BE2C (cell line): ENCODE data around the gene NPC2.
A peak's percentile ranks its signal among the peaks of the same experiment; 100 is the strongest.

Source experiments
- DNase-seq: peaks from one replicate; pipeline ENCODE4 v3.0.0-alpha.2; 2020
- H3K27me3 ChIP-seq: fragments of 250-450 bp; sonication (Bioruptor Pico); 2 replicates; pipeline ENCODE4 v1.5.1; 2020; ENCODE audit warnings: mild to moderate bottlenecking
- H3K36me3 ChIP-seq: fragments of 250-450 bp; sonication (Bioruptor Pico); 2 replicates; pipeline ENCODE4 v1.5.1; 2020; ENCODE audit warnings: mild to moderate bottlenecking
- H3K4me1 ChIP-seq: fragments of 250-450 bp; sonication (Bioruptor Pico); 2 replicates; pipeline ENCODE4 v1.5.1; 2020
- H3K4me3 ChIP-seq: 2 replicates; pipeline ENCODE4 v1.5.1; 2011; ENCODE audit warnings: low read depth, low read length
- H3K9me3 ChIP-seq: fragments of 250-450 bp; sonication (Bioruptor Pico); 2 replicates; pipeline ENCODE4 v1.5.1; 2020
- TF ChIP-seq, protein P1 (sequence below): IDR thresholded peaks from 2 replicates; pipeline ENCODE4 v1.5.1; 2012; ENCODE audit warnings: mild to moderate bottlenecking, low read depth, low read length

NPC2 gene

GRCh38 chr14:74502236-74503019 lies 9.3 kb upstream of the NPC2 start:
- no peaks in the 10 kb centered on the region for H3K9me3 ChIP-seq
- TF ChIP-seq, protein P1, sequence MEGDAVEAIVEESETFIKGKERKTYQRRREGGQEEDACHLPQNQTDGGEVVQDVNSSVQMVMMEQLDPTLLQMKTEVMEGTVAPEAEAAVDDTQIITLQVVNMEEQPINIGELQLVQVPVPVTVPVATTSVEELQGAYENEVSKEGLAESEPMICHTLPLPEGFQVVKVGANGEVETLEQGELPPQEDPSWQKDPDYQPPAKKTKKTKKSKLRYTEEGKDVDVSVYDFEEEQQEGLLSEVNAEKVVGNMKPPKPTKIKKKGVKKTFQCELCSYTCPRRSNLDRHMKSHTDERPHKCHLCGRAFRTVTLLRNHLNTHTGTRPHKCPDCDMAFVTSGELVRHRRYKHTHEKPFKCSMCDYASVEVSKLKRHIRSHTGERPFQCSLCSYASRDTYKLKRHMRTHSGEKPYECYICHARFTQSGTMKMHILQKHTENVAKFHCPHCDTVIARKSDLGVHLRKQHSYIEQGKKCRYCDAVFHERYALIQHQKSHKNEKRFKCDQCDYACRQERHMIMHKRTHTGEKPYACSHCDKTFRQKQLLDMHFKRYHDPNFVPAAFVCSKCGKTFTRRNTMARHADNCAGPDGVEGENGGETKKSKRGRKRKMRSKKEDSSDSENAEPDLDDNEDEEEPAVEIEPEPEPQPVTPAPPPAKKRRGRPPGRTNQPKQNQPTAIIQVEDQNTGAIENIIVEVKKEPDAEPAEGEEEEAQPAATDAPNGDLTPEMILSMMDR, result peak; percentile 74
- no peaks in the 10 kb centered on the region for H3K27me3 ChIP-seq
- no peaks in the 10 kb centered on the region for H3K36me3 ChIP-seq
- no peak overlapping the region for H3K4me3 ChIP-seq
- peak; percentile 40 for DNase-seq
- no peaks in the 10 kb centered on the region for H3K4me1 ChIP-seq

GRCh38 chr14:74501691-74502090 lies 8.6 kb upstream of the NPC2 start:
- Histone ChIP-seq H3K36me3 (no peaks in the 10 kb centered on the region), H3K4me3 (no peak overlapping the region), H3K9me3 (no peaks in the 10 kb centered on the region), H3K4me1 (no peaks in the 10 kb centered on the region), H3K27me3 (no peaks in the 10 kb centered on the region)
- no peak for DNase-seq
- TF ChIP-seq, protein P1, result no peak

DNA sequence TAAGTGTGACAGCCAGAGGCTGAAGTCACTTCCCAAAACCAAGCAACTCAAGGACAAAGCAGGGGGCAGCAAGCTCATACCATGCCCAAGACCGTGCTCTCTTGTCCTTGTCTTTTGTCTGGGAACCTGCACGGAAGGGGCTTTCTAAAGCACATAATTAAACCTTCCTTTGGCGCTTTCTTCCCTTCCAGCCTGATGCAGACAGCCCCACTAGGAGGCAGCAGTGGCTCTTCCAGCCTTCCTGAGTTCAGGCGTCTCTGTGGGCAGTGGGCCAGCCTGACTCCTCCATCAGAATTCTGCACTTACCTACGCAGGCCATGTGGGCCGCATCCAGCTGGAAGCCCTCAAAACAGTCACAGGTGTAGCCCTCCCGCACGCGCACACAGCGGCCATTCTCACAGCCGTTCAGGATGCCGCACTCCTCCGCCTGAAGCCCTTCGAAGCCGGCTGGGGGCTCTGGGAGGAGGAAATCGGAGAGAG lies 8.1 kb upstream of the NPC2 start:
- Histone ChIP-seq H3K9me3 (no peaks in the 10 kb centered on the region), H3K4me3 (no peak overlapping the region), H3K4me1 (no peaks in the 10 kb centered on the region), H3K27me3 (no peaks in the 10 kb centered on the region), H3K36me3 (no peaks in the 10 kb centered on the region)
- DNase-seq, result peak; percentile 85
- TF ChIP-seq, protein P1, result peak; percentile 93

DNA sequence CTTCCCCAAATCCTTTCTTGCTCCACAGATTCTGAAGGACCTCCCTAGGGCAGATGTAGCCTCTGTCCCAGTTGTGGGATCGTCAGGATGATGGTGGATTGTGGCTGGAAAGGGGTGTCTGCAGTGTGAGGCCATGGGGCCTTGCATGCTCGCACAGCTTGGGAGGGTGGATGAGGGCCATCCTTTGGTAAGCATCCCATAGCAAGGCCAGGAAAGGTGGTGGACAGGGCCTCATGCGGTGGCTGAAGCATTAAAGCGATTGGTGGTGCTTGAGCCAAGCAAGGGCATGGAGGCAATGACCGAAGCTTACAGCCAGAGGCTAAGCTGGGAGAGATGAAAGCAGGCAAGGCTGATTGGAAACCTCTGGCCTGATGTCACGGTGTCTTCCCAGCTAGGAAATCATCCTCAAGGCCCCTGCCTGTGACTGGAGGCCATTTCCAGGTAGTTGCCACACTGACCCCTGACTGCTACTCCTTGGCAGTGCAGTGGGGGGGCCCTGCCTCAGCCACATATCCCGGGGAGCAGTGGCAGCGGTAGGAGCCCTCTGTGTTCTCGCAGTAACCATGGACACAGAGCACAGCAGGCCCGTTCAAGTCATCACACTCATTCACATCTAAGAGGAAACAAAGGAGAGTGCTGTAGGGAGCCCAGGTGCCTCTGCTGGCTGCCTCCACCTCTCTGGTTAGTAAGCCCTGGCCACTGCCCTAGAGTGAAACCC lies 7.5 kb upstream of the NPC2 start:
- no peaks in the 10 kb centered on the region for H3K4me1 ChIP-seq
- TF ChIP-seq, protein P1, result no peak
- no peak overlapping the region for H3K4me3 ChIP-seq
- no peaks in the 10 kb centered on the region for H3K27me3 ChIP-seq
- no peaks in the 10 kb centered on the region for H3K36me3 ChIP-seq
- no peak for DNase-seq
- H3K9me3 ChIP-seq, result no peaks in the 10 kb centered on the region

DNA sequence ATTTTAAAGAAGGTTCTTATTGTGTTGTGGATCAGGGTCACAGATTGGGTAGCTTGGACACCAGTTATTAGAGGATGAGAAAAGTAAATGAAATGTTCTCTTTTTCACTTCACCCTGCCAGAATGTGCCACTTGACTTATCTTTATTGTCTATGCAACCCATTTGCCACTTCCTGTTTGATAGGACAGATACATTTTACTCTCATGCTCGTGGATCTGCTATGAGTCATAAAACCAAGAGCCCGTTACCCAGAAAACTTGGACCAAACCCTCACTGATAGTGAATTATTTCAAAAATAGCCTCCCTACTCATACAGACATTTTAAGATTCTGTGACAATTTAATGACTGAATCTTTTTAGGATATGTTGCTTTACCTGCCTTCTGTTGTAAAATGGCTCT lies 2.3 kb upstream of the NPC2 start:
- H3K4me1 ChIP-seq, result no peaks in the 10 kb centered on the region
- TF ChIP-seq, protein P1, result no peak
- peaks cover 26% of the 10 kb centered on the region for H3K27me3 ChIP-seq
- no peaks in the 10 kb centered on the region for H3K36me3 ChIP-seq
- no peak overlapping the region for H3K4me3 ChIP-seq
- H3K9me3 ChIP-seq, result no peaks in the 10 kb centered on the region
- no peak for DNase-seq
